Heart left ventricle (tissue), 13 donors: ENCODE results near the gene GARIN5B.

Experiments
- POLR2A ChIP-seq, 2 donors: fragments of 450-650 bp; IDR thresholded peaks; one replicate each; pipeline ENCODE4 v1.6.1; 2017; ENCODE audit warnings: antibody characterized with exemption in 2 of 2, mild to moderate bottlenecking in 2 of 2, moderate library complexity in 2 of 2
- TF ChIP-seq, protein P1 (sequence below), 12 donors: fragments of 200-600 bp; sonication (generic) in 4 of 12; IDR thresholded peaks; one replicate each; pipeline versions ENCODE4 v1.5.0 to v1.8.0; 2018 to 2022; ENCODE audit warnings: antibody characterized with exemption in 12 of 12, mild to moderate bottlenecking in 5 of 12
- donor health status: ischemic (EF 13 %, LVEDD 7.1; RV severe dilation, severe dysfunction).
- donor health status: DM: no; HTN: yes; CAD: no.
- donor health status: DM: no; HTN: no; CAD: no.
- donor health status: ischemic (EF 25% LVEDD 6.9; RV normal size, moderate dysfunction).
- donor health status: ischemic (EF 25% LVEDD 5.7; RV mildly dilated, moderate dysfunction).
- donor health status: ischemic (EF 35%, LVEDD 5.7; RV mildly dilated, moderate dysfunction).
- donor health status: nonischemic (EF 11% LVEDD 7.7; RV severe dilation, severe dysfunction).
- donor health status: DM: yes; HTN: yes; CAD: no.
- donor health status: PGD.
- donor health status: ischemic (EF 29% LVEDD 5.4; RV normal size, mild dysfunction).
- donor health status: nonischemic (EF 23%, LVEDD 6.1; RV moderate dilation, normal function).

DNA sequence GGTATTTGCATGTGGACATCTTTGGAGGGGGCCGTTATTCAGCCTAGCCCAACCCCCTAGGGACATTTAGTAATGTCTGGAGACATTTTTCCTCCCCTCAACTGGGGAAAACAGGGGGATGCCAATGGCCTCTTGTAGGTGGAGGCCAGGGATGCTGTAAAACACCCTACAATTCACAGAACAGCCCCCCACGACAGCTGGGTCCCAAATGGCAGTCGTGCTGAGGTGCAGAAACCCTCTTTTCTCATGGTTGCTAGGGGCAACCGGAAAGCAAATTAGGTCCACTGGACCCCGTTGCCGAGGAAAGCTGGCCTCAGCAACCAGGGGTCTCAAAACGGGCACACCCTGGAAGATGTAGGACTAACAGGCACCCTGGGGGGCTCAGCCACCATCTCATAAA lies 52.6 kb downstream of the GARIN5B start:
- TF ChIP-seq, protein P1, sequence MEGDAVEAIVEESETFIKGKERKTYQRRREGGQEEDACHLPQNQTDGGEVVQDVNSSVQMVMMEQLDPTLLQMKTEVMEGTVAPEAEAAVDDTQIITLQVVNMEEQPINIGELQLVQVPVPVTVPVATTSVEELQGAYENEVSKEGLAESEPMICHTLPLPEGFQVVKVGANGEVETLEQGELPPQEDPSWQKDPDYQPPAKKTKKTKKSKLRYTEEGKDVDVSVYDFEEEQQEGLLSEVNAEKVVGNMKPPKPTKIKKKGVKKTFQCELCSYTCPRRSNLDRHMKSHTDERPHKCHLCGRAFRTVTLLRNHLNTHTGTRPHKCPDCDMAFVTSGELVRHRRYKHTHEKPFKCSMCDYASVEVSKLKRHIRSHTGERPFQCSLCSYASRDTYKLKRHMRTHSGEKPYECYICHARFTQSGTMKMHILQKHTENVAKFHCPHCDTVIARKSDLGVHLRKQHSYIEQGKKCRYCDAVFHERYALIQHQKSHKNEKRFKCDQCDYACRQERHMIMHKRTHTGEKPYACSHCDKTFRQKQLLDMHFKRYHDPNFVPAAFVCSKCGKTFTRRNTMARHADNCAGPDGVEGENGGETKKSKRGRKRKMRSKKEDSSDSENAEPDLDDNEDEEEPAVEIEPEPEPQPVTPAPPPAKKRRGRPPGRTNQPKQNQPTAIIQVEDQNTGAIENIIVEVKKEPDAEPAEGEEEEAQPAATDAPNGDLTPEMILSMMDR (IDR thresholded peaks at IDR 0.05): no peak
- no peak for TF ChIP-seq POLR2A (IDR thresholded peaks at IDR 0.05)
